Measurements from ENCODE around the gene ZNF496. TPM values are rescaled to one million over a fixed set of nuclear protein-coding genes. Genes with fewer than 3 reads are reported as not detected.
"Not testable (repeated sequence)": the region's sequence is repeated elsewhere in the genome, so short reads cannot be mapped to it uniquely, and the experiment has no call there.

The ZNF496 gene
- polyA plus RNA-seq, 4 donors = 31.0 to 45.1 (median 35.9) TPM

DNA sequence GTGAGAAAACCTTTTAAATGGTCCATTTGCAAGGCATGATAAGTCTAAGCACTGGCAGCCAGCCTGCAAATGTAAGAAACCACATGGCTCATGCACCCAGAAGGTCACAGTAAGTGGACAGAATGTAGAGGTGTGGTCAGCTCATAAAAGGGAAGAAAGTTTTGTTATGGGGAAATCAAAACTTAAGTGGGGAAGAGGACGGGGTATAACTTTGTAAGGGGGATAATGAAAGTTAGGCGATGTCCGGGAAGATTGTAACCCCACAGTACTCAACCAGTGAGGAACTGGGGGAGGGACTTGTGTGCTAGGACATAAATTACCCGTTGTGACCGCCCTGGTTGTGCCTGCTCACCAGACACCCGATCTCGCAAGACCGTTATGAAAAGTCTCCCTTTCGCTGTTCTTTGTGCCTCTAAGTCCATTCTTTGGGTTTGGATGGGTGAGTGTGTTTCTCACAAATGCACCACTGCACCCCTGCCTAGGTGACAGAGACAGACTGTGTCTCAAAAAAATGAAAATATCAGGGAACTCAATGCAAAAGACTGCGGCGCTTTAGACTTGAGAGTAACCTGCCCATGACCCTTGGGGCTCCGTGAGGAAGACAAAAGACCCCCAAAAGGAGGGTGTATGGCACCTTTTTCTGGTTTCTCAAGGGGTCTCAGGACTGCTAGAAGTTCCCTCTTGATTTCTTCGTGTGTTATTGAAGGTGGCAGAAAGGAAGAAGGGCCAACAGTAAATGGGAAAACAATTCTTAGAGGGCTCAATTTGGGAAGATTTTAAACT is 28.6 kb upstream of the ZNF496 start:
- DNase-seq (ENCODE audit: low read depth in 4 of 4, low spot score in 3 of 4) = no peak

DNA sequence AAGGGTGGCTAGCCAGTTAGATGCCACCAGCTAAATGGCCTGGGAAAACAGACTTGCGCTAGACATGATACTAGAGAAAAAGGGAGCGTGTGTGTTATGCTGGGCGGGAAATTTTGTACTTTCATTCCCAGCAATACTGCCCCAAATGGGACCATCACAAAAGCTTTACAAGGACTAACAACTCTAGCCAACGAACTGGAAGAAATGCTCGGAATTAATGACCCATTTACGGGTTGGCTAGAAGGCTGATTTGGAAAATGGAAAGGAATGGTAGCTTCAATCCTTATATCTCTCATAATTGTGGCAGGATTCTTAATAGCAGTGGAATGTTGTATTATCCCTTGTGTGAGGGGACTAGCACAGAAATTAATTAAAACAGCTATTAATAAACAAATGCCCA is 27.9 kb upstream of the ZNF496 start:
- DNase-seq (ENCODE audit: low read depth in 4 of 4, low spot score in 3 of 4) = no peak

DNA sequence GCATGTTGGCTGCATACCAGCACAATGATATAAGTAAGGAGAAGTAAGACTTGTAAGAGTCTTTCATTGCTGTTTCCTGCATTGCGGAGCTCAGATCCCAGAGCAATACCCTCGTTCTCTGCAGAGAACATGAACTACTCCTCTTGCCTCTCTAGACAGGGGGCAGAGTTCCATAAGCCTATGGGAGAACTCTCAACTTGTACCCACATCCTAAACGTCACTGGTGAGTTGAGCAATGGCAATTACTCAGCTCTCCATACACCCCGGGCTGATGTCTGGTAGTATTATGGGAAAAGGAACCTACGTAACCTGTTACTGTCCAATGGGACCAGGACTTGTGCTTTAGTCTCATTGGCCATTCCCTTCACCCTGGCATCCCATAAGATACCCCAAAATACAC is 27.3 kb upstream of the ZNF496 start:
- DNase-seq (ENCODE audit: low read depth in 4 of 4, low spot score in 3 of 4) = no peak

DNA sequence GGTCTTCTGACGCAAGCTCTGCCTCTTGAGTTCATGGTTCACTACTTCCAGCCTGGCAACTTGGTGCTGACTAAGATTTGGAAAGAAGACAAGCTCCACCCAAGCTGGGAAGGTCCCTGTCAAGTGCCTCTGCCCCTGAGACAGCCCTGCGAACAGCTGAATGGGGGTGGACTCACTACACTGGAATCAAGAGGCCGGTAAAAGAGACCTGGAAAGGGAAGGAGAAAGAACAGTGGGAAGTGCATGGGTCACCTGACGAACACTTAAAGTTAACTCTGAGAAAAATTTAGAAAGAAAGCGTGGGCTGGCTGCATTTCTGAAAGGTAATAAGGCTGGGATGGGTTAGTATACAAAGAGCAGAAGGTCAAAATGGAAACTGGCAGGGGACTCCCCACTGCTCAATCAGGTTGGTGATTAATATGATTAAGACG is 26.1 kb upstream of the ZNF496 start:
- DNase-seq (ENCODE audit: low read depth in 4 of 4, low spot score in 3 of 4) = no peak

DNA sequence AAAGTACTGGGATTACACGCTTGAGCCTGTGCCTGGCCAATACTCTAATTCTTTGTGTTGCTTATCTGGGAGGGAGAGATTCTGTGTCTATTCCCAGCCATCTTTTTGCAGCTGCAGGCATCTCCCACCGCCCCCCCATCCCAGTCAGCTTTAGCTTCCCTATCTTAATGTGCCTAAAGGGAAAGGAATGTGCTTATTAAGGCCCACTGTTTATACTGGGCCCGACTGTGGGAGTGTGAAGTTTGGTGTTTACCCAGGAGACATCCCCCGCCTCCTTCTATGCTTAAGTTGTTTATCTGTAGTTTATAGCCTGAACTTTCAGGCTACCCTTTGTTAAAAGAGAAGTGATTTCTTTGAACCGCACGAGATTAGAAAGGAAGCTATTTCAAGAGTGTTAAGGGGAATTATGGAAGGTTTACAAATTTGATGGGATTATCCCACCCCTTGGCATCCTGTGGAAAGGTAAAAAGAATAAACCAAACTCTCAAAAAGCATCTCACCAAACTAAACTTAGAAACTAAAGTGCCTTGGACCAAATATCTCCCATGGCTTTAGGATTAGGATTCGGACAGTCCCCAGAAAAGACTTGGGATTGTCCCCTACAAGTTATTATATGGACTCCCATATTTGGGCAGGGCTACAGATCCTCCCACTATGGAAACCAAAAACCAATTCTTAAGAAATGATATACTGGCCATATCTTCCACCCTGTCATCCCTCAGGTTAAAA is 25.5 kb upstream of the ZNF496 start:
- DNase-seq (ENCODE audit: low read depth in 4 of 4, low spot score in 3 of 4) = peak in 1 of 4 donors; percentile 66

DNA sequence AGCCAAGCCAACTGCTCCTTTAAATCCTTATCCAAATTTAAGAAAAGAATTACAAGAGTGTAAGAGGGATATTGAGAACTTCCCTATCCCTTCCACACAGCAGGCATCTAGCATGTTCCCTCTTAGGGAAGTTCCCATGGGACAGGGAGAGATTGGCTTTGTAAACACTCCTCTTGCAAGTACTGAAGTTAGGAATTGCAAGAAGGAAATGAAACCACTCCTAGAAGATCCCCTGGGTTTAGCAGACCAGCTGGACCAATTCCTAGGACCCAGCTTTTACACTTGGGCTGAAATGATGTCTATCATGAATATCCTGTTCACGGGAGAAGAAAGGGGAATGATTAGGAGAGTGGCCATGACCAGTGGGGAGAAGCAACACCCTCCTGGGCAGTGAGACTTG is 23.5 kb upstream of the ZNF496 start:
- DNase-seq (ENCODE audit: low read depth in 4 of 4, low spot score in 3 of 4) = not testable (repeated sequence)

DNA sequence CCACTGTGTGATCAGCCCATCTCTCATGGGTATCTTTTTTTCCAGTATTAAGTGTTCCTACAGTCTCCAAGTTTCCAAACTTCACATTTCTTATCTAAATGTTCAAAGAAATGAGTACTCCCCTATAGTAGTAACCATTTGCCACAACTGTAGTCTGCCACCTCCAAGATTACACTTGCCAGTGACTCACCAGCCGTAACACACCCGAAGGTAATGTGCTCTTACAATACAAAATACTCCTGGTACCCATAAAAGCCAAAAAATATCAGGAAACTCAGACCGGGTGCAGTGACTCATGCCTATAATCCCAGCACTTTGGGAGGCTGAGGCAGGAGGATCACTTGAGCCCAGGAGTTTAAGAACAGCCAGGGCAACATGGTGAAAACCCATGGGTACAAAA is 20.5 kb upstream of the ZNF496 start:
- no peak for DNase-seq (ENCODE audit: low read depth in 4 of 4, low spot score in 3 of 4)

DNA sequence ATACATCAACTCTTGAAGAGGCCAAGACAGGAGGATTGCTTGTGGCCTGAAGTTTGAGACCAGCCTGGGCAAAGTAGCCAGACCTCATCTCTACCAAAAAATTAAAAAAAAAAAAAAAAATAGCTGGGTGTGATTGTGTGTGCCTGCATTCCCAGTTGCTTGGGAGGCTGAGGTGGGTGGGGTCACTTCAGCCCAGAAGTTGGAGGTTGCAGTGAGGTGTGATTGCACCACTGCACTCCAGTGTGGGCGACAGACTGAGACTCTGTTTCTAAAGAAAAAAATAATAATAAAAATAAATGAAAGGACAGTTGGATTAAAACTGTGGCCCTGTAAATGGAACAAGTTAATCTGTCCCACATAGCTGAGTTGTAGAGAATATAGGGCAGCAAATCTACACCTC is 18.9 kb upstream of the ZNF496 start:
- no peak for DNase-seq (ENCODE audit: low read depth in 4 of 4, low spot score in 3 of 4)

DNA sequence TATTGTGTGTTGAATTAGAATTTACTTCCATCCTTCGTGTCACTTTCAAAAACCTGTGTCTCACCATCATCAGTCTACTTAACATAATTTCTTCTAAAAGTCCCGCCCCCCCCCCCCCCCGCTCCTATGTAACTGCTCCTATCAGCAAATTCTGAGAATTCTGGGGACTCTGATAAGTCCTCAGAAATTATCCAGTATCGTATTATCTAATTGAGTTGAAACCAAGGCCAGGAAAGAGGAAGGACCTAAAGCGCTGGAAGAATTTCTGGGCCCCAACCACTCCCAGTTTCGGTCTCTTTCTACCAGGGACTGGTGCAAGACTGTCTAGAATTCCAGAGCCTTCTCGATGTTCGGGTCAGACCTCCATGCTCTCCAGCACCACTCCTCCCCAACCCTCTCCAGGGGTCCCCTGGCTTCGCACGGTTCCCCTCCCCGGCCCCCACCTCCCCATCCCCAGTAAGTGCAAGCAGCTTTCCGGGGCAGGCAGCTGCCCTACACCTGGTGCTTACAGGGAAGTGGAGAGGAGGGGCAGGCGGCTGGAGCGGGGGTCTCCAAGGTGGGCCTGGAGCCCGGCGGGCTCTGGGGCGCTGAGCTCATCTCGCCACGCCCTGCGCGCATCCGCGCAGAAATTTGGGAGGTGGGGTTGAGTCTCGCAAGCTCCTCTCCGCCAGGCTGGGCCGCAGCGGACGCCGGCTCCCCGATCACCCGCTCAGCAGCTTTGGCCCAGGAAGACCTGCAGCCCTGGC is 16.0 kb upstream of the ZNF496 start:
- no peak for DNase-seq (ENCODE audit: low read depth in 4 of 4, low spot score in 3 of 4)

DNA sequence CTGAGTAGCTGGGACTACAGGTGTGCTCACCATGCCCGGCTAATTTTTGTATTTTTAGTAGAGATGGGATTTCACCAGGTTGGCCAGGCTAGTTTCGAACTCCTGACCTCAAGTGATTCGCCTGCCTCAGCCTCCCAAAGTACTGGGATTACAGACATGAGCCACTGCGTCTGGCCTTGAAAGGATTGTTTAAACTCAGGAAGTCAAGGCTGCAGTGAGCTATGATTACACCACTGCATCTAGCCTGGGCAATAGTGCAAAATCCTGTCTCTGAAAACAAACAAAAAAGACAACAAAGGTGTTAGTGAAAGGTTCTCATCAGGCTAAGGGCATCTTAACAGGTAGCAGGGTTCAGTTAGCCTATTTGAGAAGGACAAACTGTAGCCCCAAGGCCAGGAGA is 14.2 kb upstream of the ZNF496 start:
- DNase-seq (ENCODE audit: low read depth in 4 of 4, low spot score in 3 of 4) = no peak

DNA sequence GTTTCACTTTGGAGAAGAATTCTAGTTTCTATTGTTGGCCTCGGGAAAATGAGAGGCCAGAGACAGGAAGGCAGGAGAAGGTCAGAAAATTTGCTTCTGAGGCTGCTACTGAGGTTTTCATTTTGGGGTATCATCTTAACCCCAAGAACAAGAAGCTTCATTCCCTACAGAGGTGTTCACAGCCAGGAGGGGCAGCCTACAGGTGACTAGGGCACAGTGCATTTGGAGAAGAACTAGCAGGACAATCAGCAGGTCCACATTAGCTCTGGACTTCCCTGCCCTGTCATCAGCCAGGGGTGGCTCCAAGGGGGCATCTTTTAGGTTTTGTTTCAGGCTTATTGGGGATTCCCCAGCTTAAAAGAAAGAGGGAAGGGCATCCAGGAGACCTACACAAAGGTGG is 12.1 kb upstream of the ZNF496 start:
- DNase-seq (ENCODE audit: low read depth in 4 of 4, low spot score in 3 of 4) = no peak

DNA sequence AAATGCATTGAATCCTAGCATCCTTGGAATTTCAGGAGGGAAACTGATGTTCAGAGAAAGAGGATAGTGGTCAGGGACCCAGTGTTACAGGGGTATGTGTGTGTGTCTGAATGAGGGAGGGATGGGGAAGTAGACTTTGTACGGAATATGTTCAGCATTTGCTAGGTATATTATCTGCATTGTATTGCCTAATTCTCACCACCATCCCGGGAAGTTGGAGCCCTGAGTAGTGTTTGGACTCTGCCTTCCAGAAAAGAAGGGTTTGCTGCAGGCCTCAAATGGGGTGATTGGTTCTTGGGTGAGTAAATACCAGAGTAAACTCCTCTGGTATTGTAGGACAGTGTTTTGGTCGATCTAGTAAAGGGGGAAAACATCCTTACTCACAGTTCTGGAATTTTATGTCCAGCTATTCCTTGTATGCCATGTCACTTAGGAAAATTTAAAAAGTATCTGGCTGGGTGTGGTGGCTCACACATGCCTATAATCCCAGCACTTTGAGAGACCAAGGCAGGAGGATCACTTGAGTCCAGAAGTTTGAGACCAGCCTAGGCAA is 7.1 kb upstream of the ZNF496 start:
- no peak for DNase-seq (ENCODE audit: low read depth in 4 of 4, low spot score in 3 of 4)

DNA sequence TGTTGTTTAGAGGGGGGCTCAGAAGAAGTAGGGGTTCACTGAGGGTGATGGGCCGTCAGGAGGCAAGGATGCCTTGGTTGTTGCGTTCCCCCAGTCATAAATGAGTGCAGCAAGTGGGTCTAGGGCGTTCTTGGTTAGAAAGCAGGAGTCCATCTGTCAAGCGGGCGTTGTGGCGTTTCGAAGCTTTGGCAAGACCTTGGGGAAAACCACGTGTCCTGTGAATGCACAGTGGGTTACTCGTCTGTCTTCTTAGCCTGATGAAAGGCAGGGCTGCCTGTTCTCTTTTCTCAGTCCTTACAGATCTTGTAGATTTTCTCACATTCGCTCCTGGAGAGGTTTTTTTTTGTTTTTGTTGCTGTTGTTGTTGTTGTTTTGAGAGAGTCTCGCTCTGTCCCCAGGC is 6.3 kb upstream of the ZNF496 start:
- DNase-seq (ENCODE audit: low read depth in 4 of 4, low spot score in 3 of 4) = no peak

DNA sequence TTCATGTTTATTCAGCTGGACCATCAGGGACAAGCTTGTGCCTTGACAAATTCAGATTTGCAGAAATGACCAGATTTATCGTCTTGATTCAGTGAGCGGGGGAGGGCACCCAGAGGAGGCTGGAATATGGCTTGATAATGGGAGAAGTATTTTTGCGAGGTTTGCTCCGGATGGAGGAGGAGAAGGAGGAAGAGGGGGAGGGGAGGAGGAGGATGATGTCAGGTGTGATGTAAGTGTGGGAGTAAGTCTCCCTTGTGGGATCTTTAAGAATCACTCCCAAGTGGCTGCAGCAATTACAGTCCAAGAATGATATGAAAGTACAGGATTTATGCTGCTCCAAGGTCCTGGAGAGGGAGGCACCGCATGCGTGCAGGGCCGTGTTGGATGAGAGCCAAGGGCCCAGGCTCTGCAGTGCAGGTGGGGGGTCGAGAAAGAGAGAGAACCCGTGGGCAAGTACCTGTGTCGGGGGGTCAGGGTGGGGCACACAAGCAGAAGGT is 5.6 kb upstream of the ZNF496 start:
- DNase-seq (ENCODE audit: low read depth in 4 of 4, low spot score in 3 of 4) = no peak

DNA sequence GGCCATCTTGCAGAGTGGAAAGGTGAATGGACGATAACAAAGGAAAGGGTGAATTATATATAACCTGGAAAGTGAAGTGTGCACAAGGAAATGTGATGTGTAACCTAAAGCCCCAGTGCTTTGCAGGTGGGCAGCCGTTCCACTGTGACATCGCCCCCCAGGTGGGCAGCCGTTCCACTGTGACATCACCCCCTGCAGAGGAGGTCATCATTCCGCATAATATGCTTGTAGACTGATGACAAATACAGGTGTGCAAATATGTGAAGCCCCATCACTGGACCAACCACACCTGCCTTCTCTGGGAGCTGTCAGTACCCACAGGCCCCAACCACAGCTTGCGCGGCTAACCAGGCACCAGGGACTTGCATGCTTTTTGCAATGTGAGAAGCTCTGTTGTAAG is 4.7 kb upstream of the ZNF496 start:
- DNase-seq (ENCODE audit: low read depth in 4 of 4, low spot score in 3 of 4) = no peak

DNA sequence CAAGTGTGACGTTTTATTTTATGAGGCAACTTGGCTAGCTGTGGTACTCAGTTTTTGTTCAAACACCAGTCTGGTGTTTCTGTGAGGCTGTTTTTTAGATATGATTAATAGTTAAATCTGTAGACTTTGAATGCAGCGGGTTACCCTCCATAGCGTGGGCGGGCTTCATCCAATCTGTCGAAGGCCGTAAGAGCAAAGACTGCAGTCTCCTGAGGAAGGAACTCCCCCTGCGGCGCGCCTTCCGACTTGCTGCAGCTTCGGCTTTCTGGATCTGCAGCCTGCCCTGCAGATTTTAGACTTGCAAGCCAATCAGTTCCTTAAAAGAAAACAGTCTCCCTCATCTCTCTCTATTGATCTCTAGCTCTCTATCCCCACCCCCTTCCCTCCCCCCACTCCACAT is 4.2 kb upstream of the ZNF496 start:
- no peak for DNase-seq (ENCODE audit: low read depth in 4 of 4, low spot score in 3 of 4)

DNA sequence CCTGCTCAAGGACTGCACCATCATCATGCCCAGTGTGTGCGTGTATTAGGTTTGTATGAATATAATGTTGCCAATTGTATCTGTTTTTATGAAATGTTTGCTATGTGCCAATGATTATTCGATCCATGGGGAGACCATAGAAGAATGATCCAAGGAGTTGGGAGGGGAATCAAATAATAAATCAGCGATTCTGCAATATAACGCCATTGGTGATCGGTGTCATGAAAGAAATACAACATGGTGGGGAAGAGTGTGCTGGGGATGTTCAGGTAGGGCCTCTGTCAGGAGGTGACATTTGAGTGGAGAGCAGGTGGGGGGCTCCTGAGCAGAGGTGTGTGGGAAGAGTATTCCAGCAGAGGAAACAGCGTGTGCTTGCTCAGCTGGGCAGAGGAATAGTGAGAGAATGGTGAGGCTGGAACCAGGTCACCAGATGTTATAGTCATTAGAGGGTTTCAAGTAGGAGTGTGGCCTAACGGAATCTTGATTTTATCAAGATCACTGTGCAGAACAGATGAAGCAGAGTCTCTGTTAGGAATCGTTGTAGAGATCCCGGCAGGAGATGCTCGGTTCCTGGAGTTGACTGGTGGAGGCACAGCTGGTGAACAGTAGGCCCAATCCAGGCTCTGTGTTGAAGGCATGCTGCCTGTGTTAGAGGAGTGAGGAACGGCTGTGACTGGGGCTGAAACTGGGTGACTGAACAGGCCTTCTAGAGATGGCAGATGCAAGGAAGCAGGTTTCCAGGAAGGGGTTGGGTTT is 2.9 kb upstream of the ZNF496 start:
- DNase-seq (ENCODE audit: low read depth in 4 of 4, low spot score in 3 of 4) = no peak

DNA sequence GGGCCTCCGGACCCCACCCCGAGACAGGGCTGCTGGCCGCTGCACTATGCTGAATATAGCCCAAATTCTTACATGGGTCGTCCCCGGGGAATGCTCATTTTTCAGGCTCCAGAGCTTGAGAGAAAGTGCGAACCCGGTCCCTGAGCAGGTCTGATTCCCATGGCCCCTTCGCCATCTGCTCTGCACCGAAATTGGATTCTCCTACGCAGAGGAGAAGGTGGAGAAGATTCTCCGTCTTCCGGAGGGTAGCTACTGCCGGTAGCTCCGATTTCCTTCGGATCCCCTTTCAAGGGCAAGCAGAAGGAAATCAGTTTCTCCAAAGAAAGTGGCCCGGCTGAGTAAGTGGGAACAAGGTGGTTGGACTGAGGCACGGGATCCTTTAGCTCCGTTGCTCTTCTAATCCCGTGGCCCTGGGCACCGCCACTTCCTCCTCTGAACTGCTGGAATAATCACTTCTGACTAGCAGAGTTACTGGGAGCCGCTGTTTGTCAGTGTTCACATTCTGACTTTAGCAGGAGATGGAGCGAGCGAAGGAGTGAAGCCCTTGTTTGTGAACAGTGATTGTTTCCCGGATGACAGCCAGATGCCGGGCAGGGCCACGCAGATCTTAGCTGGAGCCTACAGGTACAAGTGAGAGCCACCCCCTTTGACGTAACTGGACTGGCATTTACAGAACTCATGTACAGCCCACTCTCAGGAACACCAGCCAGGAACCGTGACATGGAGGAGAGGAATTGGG is 1.1 kb upstream of the ZNF496 start:
- no peak for DNase-seq (ENCODE audit: low read depth in 4 of 4, low spot score in 3 of 4)

DNA sequence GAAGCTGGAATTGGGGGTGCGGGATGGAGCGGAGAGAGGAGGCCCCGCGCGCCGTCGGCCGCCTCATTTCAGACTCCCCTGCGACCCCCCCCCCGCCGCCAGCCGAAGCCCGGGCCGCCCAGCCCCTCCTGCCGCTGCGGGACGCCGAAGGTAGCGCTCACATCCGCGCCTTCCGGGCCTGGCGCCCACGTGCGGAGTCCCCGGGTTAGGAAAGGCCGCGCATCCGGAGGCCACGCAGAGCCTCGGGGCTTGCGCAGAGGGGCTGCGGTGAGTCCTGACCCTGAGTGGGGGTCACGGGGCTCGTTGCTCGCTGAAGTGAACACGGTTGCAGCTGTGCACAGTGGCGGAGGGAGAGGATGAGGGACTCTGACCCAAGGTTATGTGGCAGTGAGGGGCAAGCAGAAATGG is 552 bp upstream of the ZNF496 start:
- DNase-seq (ENCODE audit: low read depth in 4 of 4, low spot score in 3 of 4) = no peak

DNA sequence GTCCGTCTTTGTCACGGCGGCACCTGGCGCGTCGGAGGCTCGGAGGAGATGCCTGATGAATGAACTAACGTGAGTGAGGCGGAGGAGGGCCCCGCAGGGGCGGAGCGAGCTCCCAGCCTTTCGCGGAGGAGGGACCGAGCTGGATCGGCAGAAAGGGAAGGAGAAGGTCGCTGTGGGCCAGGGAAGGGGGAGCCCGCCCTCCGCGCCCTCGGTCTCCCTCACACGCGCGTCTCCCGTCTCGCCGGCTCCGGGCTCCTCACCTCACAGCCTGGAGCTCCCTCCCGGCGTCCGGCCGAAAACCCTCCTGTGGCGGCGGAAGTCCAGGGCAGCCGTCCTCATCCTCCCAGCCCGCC is 519 bp downstream of the ZNF496 start:
- DNase-seq (ENCODE audit: low read depth in 4 of 4, low spot score in 3 of 4) = peak in 2 of 4 donors; percentile 51 to 69

All from left renal pelvis (tissue), 4 donors.